Mononuclear cell (primary cell): ENCODE measurements around the gene GRID2IP. TPM values are rescaled to one million over a fixed set of nuclear protein-coding genes. Genes with fewer than 3 reads are reported as not detected.
A peak's percentile ranks its signal among the peaks of the same experiment; 100 is the strongest.
"Not testable (repeated sequence)": the region's sequence is repeated elsewhere in the genome, so short reads cannot be mapped to it uniquely, and the experiment has no call there.

Experiments
- H3K27me3 ChIP-seq: 2 replicates; pipeline ENCODE4 v1.6.0; 2011; ENCODE audit warnings: low read length, control low read depth; ENCODE audit not compliant: insufficient read depth
- H3K4me1 ChIP-seq: 2 replicates; pipeline ENCODE4 v1.5.1; 2011; ENCODE audit warnings: mild to moderate bottlenecking, low read length, control low read depth; ENCODE audit not compliant: insufficient read depth
- H3K4me3 ChIP-seq: 2 replicates; pipeline ENCODE4 v1.5.1; 2011; ENCODE audit warnings: mild to moderate bottlenecking, low read length, moderate library complexity
- H3K9me3 ChIP-seq: 2 replicates; pipeline ENCODE4 v1.5.1; 2011; ENCODE audit warnings: low read depth, mild to moderate bottlenecking, control low read depth, low read length
- total RNA-seq: library from RNA; depleted of rRNA; stranded (reverse); fragments of >200 nt; gene quantifications from one replicate; pipeline ENCODE4 v1.2.3, GENCODE V29; 2012

Gene GRID2IP
- total RNA-seq, 1 donor: 0.21 TPM

DNA sequence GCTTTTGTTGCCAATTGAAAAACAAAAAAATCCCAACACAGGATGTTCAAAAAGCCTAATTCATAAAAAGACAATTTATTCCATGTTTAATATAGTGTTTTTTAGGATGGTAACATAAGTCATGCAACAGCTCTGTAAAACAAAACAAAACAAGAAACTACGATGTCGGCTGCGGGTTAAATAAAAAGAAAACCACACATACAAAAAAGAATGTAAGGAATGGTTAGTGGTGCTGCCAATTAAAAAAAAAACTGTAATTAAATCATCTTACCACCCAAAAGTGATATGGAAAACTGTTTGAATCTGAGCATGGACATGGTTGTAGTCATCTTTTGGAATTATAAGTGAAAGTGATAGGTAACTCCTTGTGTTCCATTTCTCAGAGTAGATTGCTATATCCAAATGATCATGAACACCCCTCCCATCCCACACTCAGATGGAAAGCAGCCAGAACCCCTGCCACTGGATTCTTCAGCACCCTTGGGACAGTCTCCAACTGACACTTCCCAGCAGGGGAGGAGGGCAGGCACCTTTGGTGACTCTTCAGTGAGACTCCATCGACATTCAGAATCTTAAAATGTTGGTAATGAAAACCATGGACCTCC is 89.2 kb downstream of the GRID2IP start:
- no peaks in the 10 kb centered on the region for H3K9me3 ChIP-seq
- H3K27me3 ChIP-seq: no peaks in the 10 kb centered on the region
- no peaks in the 10 kb centered on the region for H3K4me1 ChIP-seq
- no peak overlapping the region for H3K4me3 ChIP-seq

DNA sequence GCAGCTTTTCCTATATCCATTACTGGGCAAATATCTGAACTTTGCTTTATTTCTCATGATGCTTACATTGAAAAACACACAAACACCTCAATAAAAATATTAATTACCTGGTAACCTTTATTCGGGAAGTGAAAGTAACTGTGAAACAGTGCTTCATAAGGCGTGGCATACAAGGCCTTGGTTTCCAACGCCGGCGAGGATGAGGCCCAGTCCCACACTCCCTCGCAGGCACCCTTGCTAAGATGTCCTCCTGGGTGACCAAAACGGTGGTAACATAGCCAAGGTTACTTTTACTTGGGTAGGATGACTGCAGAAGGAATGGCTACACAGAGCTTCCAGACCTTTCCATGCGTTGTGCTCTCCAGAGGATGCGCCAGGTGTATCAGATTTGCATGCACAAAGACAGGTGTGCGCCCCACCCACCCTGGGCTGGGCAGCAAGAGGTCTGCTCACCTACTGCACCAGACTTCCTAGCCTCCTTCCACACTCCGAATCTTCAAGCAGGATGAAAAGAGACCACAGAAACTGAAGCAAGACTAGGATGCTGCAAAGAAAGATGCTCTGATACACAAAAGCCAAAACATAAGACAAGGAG is 90.2 kb downstream of the GRID2IP start:
- Histone ChIP-seq H3K4me1 (no peaks in the 10 kb centered on the region), H3K4me3 (no peak overlapping the region), H3K9me3 (no peaks in the 10 kb centered on the region)

DNA sequence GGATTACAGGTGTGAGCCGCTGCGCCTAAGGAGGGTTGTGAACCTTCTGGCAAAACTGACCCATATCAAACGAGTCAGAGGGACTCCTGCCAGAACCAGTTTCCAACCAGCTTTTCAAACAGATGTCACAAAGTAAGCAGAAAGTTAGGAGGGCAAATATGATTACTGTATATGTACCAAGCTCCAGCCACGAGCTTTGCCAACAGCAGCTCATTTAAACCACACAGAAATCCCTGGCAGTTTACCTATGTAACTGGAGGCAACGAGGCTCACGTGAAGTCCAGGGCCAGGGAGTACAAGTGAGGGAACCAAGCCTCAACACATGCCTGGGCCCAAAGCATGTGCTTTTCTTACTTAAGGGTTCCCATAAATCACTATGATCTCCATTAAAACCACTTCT is 91.0 kb downstream of the GRID2IP start:
- Histone ChIP-seq H3K27me3 (no peaks in the 10 kb centered on the region), H3K4me3 (no peak overlapping the region), H3K4me1 (no peaks in the 10 kb centered on the region), H3K9me3 (no peaks in the 10 kb centered on the region)

More for the DNA sequence above, 90.2 kb downstream of the GRID2IP start:
- no peaks in the 10 kb centered on the region for H3K27me3 ChIP-seq

DNA sequence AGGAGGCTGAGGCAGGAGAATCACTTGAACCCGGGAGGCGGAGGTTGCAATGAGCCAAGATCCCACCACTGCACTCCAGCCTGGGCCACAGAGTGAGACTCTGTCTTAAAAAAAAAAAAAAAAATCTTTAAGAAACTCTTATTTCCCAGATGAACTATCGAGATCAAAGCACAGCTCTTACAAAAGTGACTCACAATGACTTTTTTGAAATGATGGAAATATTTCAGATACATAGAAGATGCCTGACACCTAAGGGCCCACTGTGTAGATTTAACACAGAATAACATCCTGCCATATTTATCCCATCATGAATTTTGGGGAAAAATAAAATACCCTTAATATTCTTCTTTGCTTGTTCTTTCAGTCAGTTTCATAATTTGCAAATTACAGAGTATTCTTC is 92.6 kb downstream of the GRID2IP start:
- H3K9me3 ChIP-seq, H3K27me3 ChIP-seq, H3K4me3 ChIP-seq, H3K4me1 ChIP-seq: not testable (repeated sequence)

DNA sequence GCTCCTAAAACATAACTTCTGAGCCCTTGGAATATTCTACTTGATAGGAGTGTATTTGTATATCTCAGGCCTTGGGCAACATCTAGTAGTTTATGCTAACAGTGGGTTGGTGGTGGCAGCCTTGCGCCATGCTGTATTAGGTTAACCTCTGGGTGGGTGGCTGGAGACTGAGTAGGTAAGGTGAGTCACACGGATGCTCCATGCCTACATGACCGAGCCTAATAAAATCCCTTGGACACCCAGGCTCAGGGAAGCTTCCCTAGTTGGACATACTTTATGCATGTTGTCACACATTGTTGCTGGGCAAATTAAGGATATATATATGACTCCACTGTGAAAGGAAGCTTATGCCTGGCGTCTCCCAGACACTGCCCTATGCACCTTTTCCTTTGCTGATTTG is 97.5 kb downstream of the GRID2IP start:
- Histone ChIP-seq H3K4me3 (no peak overlapping the region), H3K4me1 (peaks cover 4% of the 10 kb centered on the region), H3K27me3 (no peaks in the 10 kb centered on the region), H3K9me3 (no peaks in the 10 kb centered on the region)

DNA sequence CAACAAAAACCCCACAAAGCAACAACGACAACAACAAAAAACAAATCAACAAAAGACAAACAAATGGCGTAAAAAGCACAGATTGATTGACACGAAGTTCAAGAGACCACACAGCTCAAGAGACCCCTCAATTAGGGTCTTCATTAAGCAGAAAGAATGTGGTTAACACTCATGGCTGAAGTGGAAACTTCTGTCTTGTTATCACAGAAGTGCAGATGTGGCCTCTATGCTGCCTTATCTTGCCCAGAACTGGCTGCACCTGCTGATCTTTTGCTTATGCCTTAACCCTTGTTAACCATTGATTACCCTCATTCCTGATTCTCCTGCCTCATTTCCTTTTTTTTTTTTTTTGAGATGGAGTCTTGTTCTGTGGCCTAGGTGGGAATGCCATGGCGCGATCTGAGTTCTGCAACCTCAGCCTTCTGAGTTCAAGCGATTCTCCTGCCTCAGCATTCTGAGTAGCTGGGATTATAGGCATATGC is 100.0 kb downstream of the GRID2IP start:
- Histone ChIP-seq H3K27me3 (no peaks in the 10 kb centered on the region), H3K4me3 (no peak overlapping the region), H3K9me3 (no peaks in the 10 kb centered on the region), H3K4me1 (peaks cover 19% of the 10 kb centered on the region)

DNA sequence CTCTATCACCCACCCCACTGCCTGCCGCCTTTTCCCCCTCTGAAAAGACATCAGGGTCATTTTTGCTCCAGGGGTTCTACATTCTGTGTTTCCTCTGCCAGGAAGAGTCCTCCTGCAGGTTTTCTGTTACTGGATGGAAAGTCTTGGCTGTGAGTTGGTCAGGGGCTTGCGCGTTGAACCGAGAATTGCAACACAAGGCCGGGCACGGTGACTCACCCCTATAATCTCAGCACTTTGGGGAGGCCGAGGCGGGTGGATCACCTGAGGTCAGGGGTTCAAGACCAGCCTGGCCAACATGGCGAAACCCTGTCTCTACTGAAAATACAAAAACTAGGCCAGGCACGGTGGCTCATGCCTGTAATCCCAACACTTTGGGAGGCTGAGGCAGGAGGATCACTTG is 100.7 kb downstream of the GRID2IP start:
- H3K9me3 ChIP-seq, H3K4me3 ChIP-seq, H3K27me3 ChIP-seq: not testable (repeated sequence)
- peaks cover 25% of the 10 kb centered on the region for H3K4me1 ChIP-seq

DNA sequence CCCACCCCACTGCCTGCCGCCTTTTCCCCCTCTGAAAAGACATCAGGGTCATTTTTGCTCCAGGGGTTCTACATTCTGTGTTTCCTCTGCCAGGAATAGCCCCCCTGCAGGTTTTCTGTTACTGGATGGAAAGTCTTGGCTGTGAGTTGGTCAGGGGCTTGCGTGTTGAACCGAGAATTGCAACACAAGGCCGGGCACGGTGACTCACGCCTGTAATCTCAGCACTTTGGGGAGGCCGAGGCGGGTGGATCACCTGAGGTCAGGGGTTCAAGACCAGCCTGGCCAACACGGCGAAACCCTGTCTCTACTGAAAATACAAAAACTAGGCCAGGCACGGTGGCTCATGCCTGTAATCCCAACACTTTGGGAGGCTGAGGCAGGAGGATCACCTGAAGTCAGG is 101.4 kb downstream of the GRID2IP start:
- H3K9me3 ChIP-seq, H3K4me3 ChIP-seq, H3K27me3 ChIP-seq: not testable (repeated sequence)
- peaks cover 30% of the 10 kb centered on the region for H3K4me1 ChIP-seq

DNA sequence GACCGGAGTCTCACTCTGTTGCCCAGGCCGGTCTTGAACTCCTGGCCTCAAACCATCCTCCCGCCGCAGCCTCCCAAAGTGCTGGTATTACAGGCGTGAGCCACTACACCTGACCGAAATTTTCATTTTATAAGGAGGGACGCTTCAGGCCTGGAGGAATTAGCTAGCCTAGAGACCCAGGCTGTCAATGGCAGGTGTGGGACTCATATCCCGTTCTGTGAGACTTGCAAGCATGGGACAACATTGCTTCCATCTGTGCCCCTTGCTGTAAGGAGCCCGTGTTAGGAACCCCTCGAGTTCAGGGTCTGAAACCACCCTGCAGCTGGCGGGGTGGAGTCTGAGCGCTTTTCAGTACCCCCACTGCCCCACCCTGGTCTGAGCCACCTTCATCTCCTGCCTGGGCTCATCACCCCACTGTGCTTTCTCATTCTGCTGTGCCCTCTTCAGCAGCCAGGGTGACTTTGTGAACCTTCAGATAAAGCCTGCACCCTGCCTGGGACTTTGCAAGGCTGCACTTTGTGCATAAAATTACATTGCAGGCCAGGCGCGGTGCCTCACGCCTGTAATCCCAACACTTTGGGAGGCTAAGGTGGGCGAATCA is 102.2 kb downstream of the GRID2IP start:
- Histone ChIP-seq H3K27me3 (no peaks in the 10 kb centered on the region), H3K9me3 (no peaks in the 10 kb centered on the region), H3K4me1 (peaks cover 37% of the 10 kb centered on the region), H3K4me3 (no peak overlapping the region)

DNA sequence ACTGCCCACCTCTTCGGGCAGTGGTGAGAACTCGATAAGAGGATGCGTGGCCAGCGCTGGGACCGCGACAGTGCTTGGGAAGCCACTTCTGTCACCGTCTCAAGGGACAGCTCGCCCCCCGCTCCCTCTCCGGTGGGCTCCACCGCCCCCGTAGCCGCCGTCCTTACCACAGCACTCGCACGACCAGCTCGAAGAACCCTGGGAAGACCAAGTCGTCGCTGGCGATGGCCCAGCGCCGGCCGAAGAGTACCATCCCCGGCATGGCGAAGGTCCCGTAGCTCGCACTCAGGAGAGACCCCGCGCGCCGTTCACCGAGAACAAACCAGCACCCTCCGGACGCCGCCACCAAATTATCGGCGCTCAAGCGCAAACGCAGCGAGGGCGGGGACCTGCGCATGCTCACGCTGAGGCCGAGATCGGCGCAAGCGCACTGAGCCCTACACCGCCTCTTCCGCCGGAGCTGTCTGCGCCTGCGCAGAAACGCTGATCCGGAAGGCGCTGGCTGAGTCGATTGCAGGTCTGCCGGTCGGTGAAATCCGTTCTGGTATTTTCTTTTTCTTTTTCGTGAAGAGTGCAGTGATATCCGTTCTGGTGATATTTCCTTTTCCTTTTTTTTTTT is 103.6 kb downstream of the GRID2IP start, which contains the start of gene DAGLB:
TSS of gene DAGLB (minus strand) at position 374 of the 619 bp plus-strand sequence. CDS start at position 262, 112 bp downstream.
- H3K9me3 ChIP-seq: no peaks in the 10 kb centered on the region
- H3K4me3 ChIP-seq: peak within 1 kb of the TSS; percentile 99
- H3K4me1 ChIP-seq: peaks cover 47% of the 10 kb centered on the region
- H3K27me3 ChIP-seq: no peaks in the 10 kb centered on the region

Other genes starting within 250 kb of the GRID2IP start
- 5.5 TPM for gene FAM220A, start 202.5 kb downstream of the GRID2IP start, total RNA-seq
- gene RAC1, start 176.9 kb downstream of the GRID2IP start, total RNA-seq: 43.4 TPM
- gene DAGLB, start 103.5 kb downstream of the GRID2IP start, total RNA-seq: 9.9 TPM
- 21.8 TPM for gene KDELR2, start 67.3 kb downstream of the GRID2IP start, total RNA-seq
- 24.1 TPM for gene ZDHHC4, start 26.0 kb upstream of the GRID2IP start, total RNA-seq
- 22.2 TPM for gene INTS15, start 38.6 kb upstream of the GRID2IP start, total RNA-seq
- gene ZNF853, start 64.1 kb upstream of the GRID2IP start, total RNA-seq: 3.8 TPM
- 23.3 TPM for gene ZNF316, start 85.9 kb upstream of the GRID2IP start, total RNA-seq
- gene ZNF12, start 155.5 kb upstream of the GRID2IP start, total RNA-seq: 17.0 TPM
- 0.21 TPM for gene RSPH10B2, start 202.6 kb upstream of the GRID2IP start, total RNA-seq